ENCODE results near the gene IL12RB2.

The IL12RB2 gene

DNA sequence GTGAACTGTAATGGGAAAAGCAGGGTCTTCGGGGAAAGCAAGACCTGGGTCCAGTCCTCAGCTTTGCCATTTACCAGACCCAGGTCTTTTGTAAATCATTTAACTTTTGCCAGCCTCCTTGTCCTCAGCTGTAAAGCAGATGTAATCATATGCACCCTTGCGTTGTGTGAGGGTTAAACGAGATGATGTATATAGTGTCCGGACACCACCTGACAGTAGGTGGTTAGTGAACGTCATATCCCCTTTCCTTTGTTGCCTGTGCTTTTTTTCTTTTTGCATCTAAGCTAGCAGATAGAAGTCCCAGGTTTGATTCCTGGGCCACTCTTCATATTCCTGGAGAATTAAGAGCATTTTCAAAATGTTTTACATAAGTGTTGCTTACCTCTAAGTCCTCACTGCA is 28.5 kb downstream of the IL12RB2 start:
- no peak for TF ChIP-seq TAF1 (IDR thresholded peaks at IDR 0.05; ENCODE audit: borderline replicate concordance, low read depth, low read length)
- no peak for TF ChIP-seq POLR2AphosphoS5 (IDR thresholded peaks at IDR 0.05; ENCODE audit: low read depth, low read length)
- TF ChIP-seq POLR2A (IDR thresholded peaks at IDR 0.05; ENCODE audit: low read depth, low read length): no peak
- DNase-seq (ENCODE audit: insufficient read length) (no peak), FAIRE-seq (no peak)

DNA sequence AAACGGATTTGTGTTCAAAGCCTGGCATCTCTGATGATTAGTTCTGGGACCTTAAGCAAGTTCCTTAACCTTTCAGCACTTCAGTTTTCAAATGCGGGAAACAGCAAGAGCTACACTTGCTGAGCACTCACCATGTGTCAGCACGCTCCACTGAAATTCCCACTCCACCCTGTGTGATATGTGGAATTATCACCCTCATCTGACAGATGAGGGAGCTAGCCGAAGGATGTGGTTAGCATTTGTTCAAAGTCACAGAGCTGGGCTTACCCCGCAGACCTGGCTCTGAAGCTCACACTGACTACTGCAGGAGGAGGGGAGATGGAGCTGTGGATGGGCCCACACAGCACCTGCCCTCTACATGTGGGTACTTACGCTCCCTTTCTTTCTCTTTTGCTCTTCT is 29.1 kb downstream of the IL12RB2 start:
- DNase-seq (ENCODE audit: insufficient read length): no peak
- no peak for TF ChIP-seq TAF1 (IDR thresholded peaks at IDR 0.05; ENCODE audit: borderline replicate concordance, low read depth, low read length)
- no peak for TF ChIP-seq POLR2AphosphoS5 (IDR thresholded peaks at IDR 0.05; ENCODE audit: low read depth, low read length)
- TF ChIP-seq POLR2A (IDR thresholded peaks at IDR 0.05; ENCODE audit: low read depth, low read length): no peak
- FAIRE-seq: no peak

- TF ChIP-seq POLR2A (IDR thresholded peaks at IDR 0.05; ENCODE audit: low read depth, low read length) (no peak), POLR2AphosphoS5 (IDR thresholded peaks at IDR 0.05; ENCODE audit: low read depth, low read length) (no peak), TAF1 (IDR thresholded peaks at IDR 0.05; ENCODE audit: borderline replicate concordance, low read depth, low read length) (no peak)
- peak; percentile 69 for FAIRE-seq
- no peak for DNase-seq (ENCODE audit: insufficient read length)
Observed at GRCh38 chr1:67338642-67339041, 31.0 kb downstream of the IL12RB2 start.

GRCh38 chr1:67339623-67340343 is 32.1 kb downstream of the IL12RB2 start:
- no peak for FAIRE-seq
- DNase-seq (ENCODE audit: insufficient read length): no peak
- TF ChIP-seq TAF1 (IDR thresholded peaks at IDR 0.05; ENCODE audit: borderline replicate concordance, low read depth, low read length) (no peak), POLR2A (IDR thresholded peaks at IDR 0.05; ENCODE audit: low read depth, low read length) (no peak), POLR2AphosphoS5 (IDR thresholded peaks at IDR 0.05; ENCODE audit: low read depth, low read length) (no peak)

GRCh38 chr1:67342076-67342890 is 34.6 kb downstream of the IL12RB2 start:
- FAIRE-seq (peak; percentile 58), DNase-seq (ENCODE audit: insufficient read length) (no peak)
- TF ChIP-seq TAF1 (IDR thresholded peaks at IDR 0.05; ENCODE audit: borderline replicate concordance, low read depth, low read length): no peak
- TF ChIP-seq POLR2AphosphoS5 (IDR thresholded peaks at IDR 0.05; ENCODE audit: low read depth, low read length): no peak

DNA sequence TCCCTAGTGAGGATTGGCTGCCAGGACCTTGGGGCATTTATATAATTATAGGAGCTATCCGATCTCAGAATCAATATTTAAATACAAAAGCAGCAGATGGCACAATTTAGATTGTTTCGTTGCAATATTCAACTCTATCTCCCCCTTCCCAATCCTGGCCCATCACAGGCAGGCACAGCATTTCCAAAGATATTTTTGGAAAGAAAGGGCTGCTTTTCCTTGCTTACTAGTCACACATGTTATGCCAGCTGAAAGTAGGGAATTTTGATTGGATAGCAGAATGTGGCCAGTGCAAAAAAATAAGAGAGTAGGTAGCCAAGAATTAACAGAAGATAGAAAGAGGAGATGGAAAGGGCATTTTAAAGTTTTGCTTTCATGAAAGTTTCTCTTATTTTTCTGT is 37.9 kb downstream of the IL12RB2 start:
- TF ChIP-seq POLR2A (IDR thresholded peaks at IDR 0.05; ENCODE audit: low read depth, low read length) (no peak), TAF1 (IDR thresholded peaks at IDR 0.05; ENCODE audit: borderline replicate concordance, low read depth, low read length) (no peak), POLR2AphosphoS5 (IDR thresholded peaks at IDR 0.05; ENCODE audit: low read depth, low read length) (no peak)
- no peak for FAIRE-seq
- no peak for DNase-seq (ENCODE audit: insufficient read length)

DNA sequence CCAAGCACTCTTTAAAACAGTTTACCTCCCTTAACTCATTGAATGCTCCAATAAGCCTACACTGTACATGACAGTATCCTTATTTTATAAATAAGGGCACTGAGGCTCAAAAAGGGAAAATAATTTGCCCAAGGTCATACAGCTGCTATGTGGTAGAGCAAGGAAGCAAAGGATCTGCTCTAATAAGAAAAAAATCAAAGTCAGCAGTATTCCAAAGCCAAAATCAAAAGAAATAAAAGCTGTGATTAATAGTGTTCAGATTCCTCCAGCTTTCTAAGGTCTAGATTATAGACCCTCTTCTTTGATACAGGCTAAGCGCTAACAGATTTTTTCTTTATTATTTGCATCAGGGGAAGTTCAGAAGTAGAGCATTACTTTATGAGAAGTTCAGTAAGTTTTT is 39.3 kb downstream of the IL12RB2 start:
- FAIRE-seq (no peak), DNase-seq (ENCODE audit: insufficient read length) (no peak)
- TF ChIP-seq POLR2A (IDR thresholded peaks at IDR 0.05; ENCODE audit: low read depth, low read length): no peak
- TF ChIP-seq POLR2AphosphoS5 (IDR thresholded peaks at IDR 0.05; ENCODE audit: low read depth, low read length): no peak
- no peak for TF ChIP-seq TAF1 (IDR thresholded peaks at IDR 0.05; ENCODE audit: borderline replicate concordance, low read depth, low read length)

DNA sequence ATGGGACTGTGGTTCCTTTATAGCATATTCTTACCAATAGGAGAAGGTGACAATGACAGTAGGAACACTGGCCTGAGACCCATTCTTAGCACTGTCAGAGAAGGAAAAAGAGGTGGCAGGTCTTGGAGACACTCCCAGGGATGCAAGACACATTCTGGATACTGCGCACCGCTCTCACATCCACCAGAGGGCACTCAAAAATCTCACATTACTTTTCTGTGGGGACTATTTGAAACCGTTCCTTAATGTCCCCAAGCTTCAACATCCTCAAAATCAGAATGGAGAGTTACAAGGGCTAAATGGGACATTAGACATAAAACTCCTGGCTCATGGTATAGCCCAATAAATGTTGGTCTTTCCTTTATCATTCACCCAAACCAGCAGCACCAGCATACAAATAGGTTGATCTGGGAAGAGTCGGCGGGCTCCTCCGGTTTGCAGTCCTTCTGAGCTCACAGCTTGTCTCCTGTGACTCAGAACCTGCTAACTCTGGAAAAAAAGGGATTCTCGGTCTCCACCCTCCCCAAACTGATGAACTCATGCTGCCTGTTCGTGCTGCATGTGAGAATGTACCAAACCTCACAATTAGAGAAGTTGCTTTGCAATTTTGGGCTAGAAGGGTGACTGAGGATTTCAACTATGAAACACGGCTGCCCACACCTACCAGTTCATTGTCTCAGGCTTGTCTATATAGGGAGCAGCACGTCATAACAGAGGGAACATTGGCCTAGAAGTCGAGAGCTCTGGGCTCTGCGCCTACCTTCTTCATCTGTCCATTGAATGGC is 40.2 kb downstream of the IL12RB2 start:
- TF ChIP-seq TAF1 (IDR thresholded peaks at IDR 0.05; ENCODE audit: borderline replicate concordance, low read depth, low read length) (no peak), POLR2AphosphoS5 (IDR thresholded peaks at IDR 0.05; ENCODE audit: low read depth, low read length) (no peak), POLR2A (IDR thresholded peaks at IDR 0.05; ENCODE audit: low read depth, low read length) (no peak)
- no peak for DNase-seq (ENCODE audit: insufficient read length)
- FAIRE-seq: peak; percentile 50

- no peak for DNase-seq (ENCODE audit: insufficient read length)
- FAIRE-seq: no peak
- no peak for TF ChIP-seq TAF1 (IDR thresholded peaks at IDR 0.05; ENCODE audit: borderline replicate concordance, low read depth, low read length)
- no peak for TF ChIP-seq POLR2A (IDR thresholded peaks at IDR 0.05; ENCODE audit: low read depth, low read length)
- no peak for TF ChIP-seq POLR2AphosphoS5 (IDR thresholded peaks at IDR 0.05; ENCODE audit: low read depth, low read length)
Observed at GRCh38 chr1:67348586-67349252, 41.0 kb downstream of the IL12RB2 start.

- TF ChIP-seq TAF1 (IDR thresholded peaks at IDR 0.05; ENCODE audit: borderline replicate concordance, low read depth, low read length): no peak
- TF ChIP-seq POLR2A (IDR thresholded peaks at IDR 0.05; ENCODE audit: low read depth, low read length): no peak
- no peak for TF ChIP-seq POLR2AphosphoS5 (IDR thresholded peaks at IDR 0.05; ENCODE audit: low read depth, low read length)
- DNase-seq (ENCODE audit: insufficient read length): no peak
- peak; percentile 86 for FAIRE-seq
Observed at GRCh38 chr1:67350783-67351182, 43.1 kb downstream of the IL12RB2 start.

GRCh38 chr1:67352211-67352610 is 44.5 kb downstream of the IL12RB2 start:
- TF ChIP-seq POLR2A (IDR thresholded peaks at IDR 0.05; ENCODE audit: low read depth, low read length) (no peak), POLR2AphosphoS5 (IDR thresholded peaks at IDR 0.05; ENCODE audit: low read depth, low read length) (no peak), TAF1 (IDR thresholded peaks at IDR 0.05; ENCODE audit: borderline replicate concordance, low read depth, low read length) (no peak)
- DNase-seq (ENCODE audit: insufficient read length) (no peak), FAIRE-seq (no peak)
